ENCODE measurements around the gene BCR.

- no peak for TF ChIP-seq CTCF (IDR thresholded peaks at IDR 0.05)
- TF ChIP-seq POLR2AphosphoS5 (IDR thresholded peaks at IDR 0.05) = no peak
Observed at GRCh38 chr22:23248583-23248982, 68.3 kb downstream of the BCR start.
